IMR-90 (cell line): ENCODE data around the gene ZSWIM3. TPM values are rescaled to one million over a fixed set of nuclear protein-coding genes. Genes with fewer than 3 reads are reported as not detected.

ENCODE experiments used
- ATAC-seq: fragments of 200-7000 bp; cut with Tn5 transposase; 2 replicates; pipeline ENCODE4 v1.9.1; 2020; ENCODE audit warnings: low read depth, mild to moderate bottlenecking, moderate library complexity
- BruUV-seq: library from RNA; stranded (reverse); fragments of 400-500 nt; replicated peaks from 2 replicates; lab custom pipeline; 2021; lab: Mats Ljungman, UMichigan
- CTCF ChIA-PET: fragments of 300-600 bp; formaldehyde crosslinking; extraction: SDS; loops from one replicate; lab custom pipeline; 2021; ENCODE audit warnings: antibody characterized with exemption; lab: Yijun Ruan, JAX
- POLR2A ChIA-PET: fragments of 300-600 bp; sonication (Branson Sonifier 250); formaldehyde crosslinking; loops from one replicate; lab custom pipeline; 2022; ENCODE audit warnings: antibody characterized with exemption; ENCODE audit not compliant: unreplicated experiment; lab: Charles Lee
- DNase-seq: peaks from one replicate; pipeline ENCODE4 v3.0.0; 2013
- H2AFZ ChIP-seq: replicated peaks from 2 replicates; pipeline ENCODE3; 2013; ENCODE audit warnings: low read length, mild to moderate bottlenecking; ENCODE audit not compliant: poor library complexity
- H2AK5ac ChIP-seq: 2 replicates; pipeline ENCODE4 v1.6.1; 2013; ENCODE audit warnings: low read depth, low read length, inconsistent platforms
- H2AK9ac ChIP-seq: replicated peaks from 2 replicates; pipeline ENCODE3; 2013; ENCODE audit warnings: mild to moderate bottlenecking, low read depth, low read length, moderate library complexity; ENCODE audit not compliant: poor library complexity
- H2BK120ac ChIP-seq: 2 replicates; pipeline ENCODE4 v1.6.1; 2013; ENCODE audit warnings: low read depth, low read length, inconsistent platforms
- H2BK15ac ChIP-seq: 3 replicates; pipeline ENCODE4 v1.6.1; 2013; ENCODE audit warnings: low read depth, low read length, inconsistent platforms
- H2BK20ac ChIP-seq: 2 replicates; pipeline ENCODE4 v1.6.1; 2013; ENCODE audit warnings: low read depth, mild to moderate bottlenecking, inconsistent platforms, low read length, moderate library complexity
- H2BK5ac ChIP-seq: 2 replicates; pipeline ENCODE4 v1.6.1; 2013; ENCODE audit warnings: mild to moderate bottlenecking, low read depth, low read length, inconsistent platforms; ENCODE audit not compliant: poor library complexity, severe bottlenecking
- H3K14ac ChIP-seq: replicated peaks from 2 replicates; pipeline ENCODE4 v1.6.1; 2013; ENCODE audit warnings: low read depth, low read length, inconsistent platforms
- H3K18ac ChIP-seq: 2 replicates; pipeline ENCODE4 v1.6.1; 2013; ENCODE audit warnings: low read depth, low read length, control low read depth
- H3K23ac ChIP-seq: 2 replicates; pipeline ENCODE4 v1.6.1; 2013; ENCODE audit warnings: low read depth, low read length, inconsistent platforms
- H3K27ac ChIP-seq: 2 replicates; pipeline ENCODE4 v1.5.1; 2013; ENCODE audit warnings: mild to moderate bottlenecking, control low read depth, low read length; ENCODE audit not compliant: insufficient read depth
- H3K27me3 ChIP-seq: 2 replicates; pipeline ENCODE4 v1.6.1; 2013; ENCODE audit warnings: low read length; ENCODE audit not compliant: control insufficient read depth, insufficient read depth
- H3K36me3 ChIP-seq: 2 replicates; pipeline ENCODE4 v1.6.1; 2013; ENCODE audit warnings: low read length, mixed read lengths; ENCODE audit not compliant: control insufficient read depth, insufficient read depth
- H3K4ac ChIP-seq: 2 replicates; pipeline ENCODE4 v1.6.1; 2013; ENCODE audit warnings: low read depth, low read length, inconsistent platforms
- H3K4me1 ChIP-seq: 2 replicates; pipeline ENCODE4 v1.6.1; 2013; ENCODE audit warnings: low read length, mixed read lengths; ENCODE audit not compliant: control insufficient read depth, insufficient read depth
- H3K4me2 ChIP-seq: 2 replicates; pipeline ENCODE4 v1.6.1; 2013; ENCODE audit warnings: low read depth, mild to moderate bottlenecking, control low read depth, low read length, moderate library complexity
- H3K4me3 ChIP-seq: 2 replicates; pipeline ENCODE4 v1.5.1; 2013; ENCODE audit warnings: low read depth, mild to moderate bottlenecking, control low read depth, low read length, moderate library complexity; ENCODE audit not compliant: insufficient read depth
- H3K56ac ChIP-seq: 2 replicates; pipeline ENCODE4 v1.6.1; 2013; ENCODE audit warnings: low read length, inconsistent platforms; ENCODE audit not compliant: insufficient read depth; ENCODE audit errors: extremely low read depth
- H3K79me1 ChIP-seq, 2 experiments: 2 replicates each; pipeline ENCODE4 v1.6.1; 2013; ENCODE audit warnings: low read length in 2 of 2, inconsistent platforms in 1 of 2, low read depth in 1 of 2
- H3K9ac ChIP-seq: 2 replicates; pipeline ENCODE4 v1.6.1; 2013; ENCODE audit warnings: low read depth, low read length, control low read depth
- H3K9me1 ChIP-seq: 2 replicates; pipeline ENCODE4 v1.6.1; 2013; ENCODE audit warnings: low read length, inconsistent platforms; ENCODE audit not compliant: insufficient read depth
- H3K9me3 ChIP-seq: 2 replicates; pipeline ENCODE4 v1.6.1; 2013; ENCODE audit warnings: low read length; ENCODE audit not compliant: control insufficient read depth, insufficient read depth
- H4K20me1 ChIP-seq: 2 replicates; pipeline ENCODE4 v1.6.1; 2013; ENCODE audit warnings: low read length, inconsistent platforms; ENCODE audit not compliant: insufficient read depth
- H4K5ac ChIP-seq: 2 replicates; pipeline ENCODE4 v1.6.1; 2013; ENCODE audit warnings: mild to moderate bottlenecking, low read depth, low read length, control low read depth
- H4K8ac ChIP-seq, 2 experiments: 2 replicates each; pipeline ENCODE4 v1.6.1; 2013; ENCODE audit warnings: low read depth in 2 of 2, low read length in 2 of 2, control low read depth in 1 of 2, inconsistent platforms in 1 of 2
- H4K91ac ChIP-seq: 2 replicates; pipeline ENCODE4 v1.6.1; 2013; ENCODE audit warnings: low read depth, low read length, inconsistent platforms; ENCODE audit not compliant: insufficient read depth
- BHLHE40 ChIP-seq: fragments of 150-350 bp; IDR thresholded peaks from 2 replicates; pipeline ENCODE4 v1.6.1; 2016; ENCODE audit warnings: mild to moderate bottlenecking, low read depth, low read length
- CEBPB ChIP-seq: IDR thresholded peaks from 2 replicates; pipeline ENCODE4 v1.6.1; 2012; ENCODE audit warnings: low read depth, low read length, improper control_type of control experiment
- FOS ChIP-seq: fragments of 150-350 bp; IDR thresholded peaks from 2 replicates; pipeline ENCODE4 v1.6.1; 2016; ENCODE audit warnings: low read depth, low read length
- MAZ ChIP-seq: IDR thresholded peaks from 2 replicates; pipeline ENCODE4 v1.6.1; 2012; ENCODE audit warnings: low read depth, mild to moderate bottlenecking, low read length, improper control_type of control experiment, moderate library complexity, borderline replicate concordance
- MXI1 ChIP-seq: IDR thresholded peaks from 2 replicates; pipeline ENCODE4 v1.6.1; 2012; ENCODE audit warnings: low read depth, mild to moderate bottlenecking, low read length, moderate library complexity, borderline replicate concordance
- NFE2L2 ChIP-seq: fragments of 150-350 bp; IDR thresholded peaks from 2 replicates; pipeline ENCODE4 v1.6.1; 2016; ENCODE audit warnings: low read depth, mild to moderate bottlenecking, low read length
- POLR2A ChIP-seq: IDR thresholded peaks from 2 replicates; pipeline ENCODE4 v1.6.1; 2012; ENCODE audit warnings: mild to moderate bottlenecking, low read depth, low read length
- RAD21 ChIP-seq: IDR thresholded peaks from 2 replicates; pipeline ENCODE4 v1.6.1; 2012; ENCODE audit warnings: low read length, improper control_type of control experiment
- RCOR1 ChIP-seq: IDR thresholded peaks from 2 replicates; pipeline ENCODE4 v1.6.1; 2012; ENCODE audit warnings: mild to moderate bottlenecking, low read length, improper control_type of control experiment; ENCODE audit not compliant: insufficient replicate concordance
- RFX5 ChIP-seq: IDR thresholded peaks from 2 replicates; pipeline ENCODE4 v1.8.0; 2012; ENCODE audit warnings: low read depth, mild to moderate bottlenecking, low read length, moderate library complexity
- SMC3 ChIP-seq: fragments of 150-350 bp; IDR thresholded peaks from 2 replicates; pipeline ENCODE4 v1.6.1; 2016; ENCODE audit warnings: low read depth, mild to moderate bottlenecking, antibody characterized with exemption, low read length, moderate library complexity
- WGBS, 2 experiments: methylation state at CpG; one replicate each; pipeline versions ENCODE4 v1.1.5 to v1.1.7; 2013; ENCODE audit warnings: missing lambda C conversion rate in 2 of 2; ENCODE audit not compliant: insufficient read length in 1 of 2; ENCODE audit errors: extremely low coverage in 2 of 2; 5-methylcytosine and 5-hydroxymethylcytosine counted together
- dilution Hi-C: fragments of 300-500 bp; cut with HindIII; formaldehyde crosslinking; loops from one replicate; pipeline ENCODE4 v1.14.3; 2018; ENCODE audit warnings: low sequenced_read_pairs; ENCODE audit not compliant: unreplicated experiment
- in situ Hi-C: fragments of 300-500 bp; cut with MboI; formaldehyde crosslinking; loops from 3 replicates; pipeline ENCODE4 v1.14.3; 2019; ENCODE audit warnings: low sequenced_read_pairs, inconsistent platforms, mixed read lengths
- intact Hi-C: fragments of 100-400 bp; cut with micrococcal nuclease; formaldehyde crosslinking; loops from 2 replicates; pipeline ENCODE4 v1.10.0; 2022
- polyA plus RNA-seq, 3 experiments: library from polyadenylated mRNA; depleted of rRNA; stranded (reverse); fragments of >200 nt; gene quantifications; 2 replicates each; pipeline ENCODE4 v1.2.3, GENCODE V29; 2012; ENCODE audit warnings: low replicate concordance in 1 of 3
- total RNA-seq: library from RNA; depleted of rRNA; stranded (reverse); fragments of >200 nt; gene quantifications from 2 replicates; pipeline ENCODE4 v1.2.3, GENCODE V29; 2012
- TF ChIP-seq, protein P1 (sequence below): fragments of 150-350 bp; IDR thresholded peaks from 2 replicates; pipeline ENCODE4 v1.6.1; 2017; ENCODE audit warnings: mild to moderate bottlenecking, antibody characterized with exemption, low read length, low read depth
- TF ChIP-seq, protein P2 (sequence below): fragments of 150-350 bp; IDR thresholded peaks from 2 replicates; pipeline ENCODE4 v1.6.1; 2016; ENCODE audit warnings: low read depth, mild to moderate bottlenecking, low read length, moderate library complexity, borderline replicate concordance

Gene ZSWIM3
- total and polyA plus RNA-seq, 2 of the 4 experiments (the other 2 are of a cell fraction), result 3.3 to 8.6 TPM

DNA sequence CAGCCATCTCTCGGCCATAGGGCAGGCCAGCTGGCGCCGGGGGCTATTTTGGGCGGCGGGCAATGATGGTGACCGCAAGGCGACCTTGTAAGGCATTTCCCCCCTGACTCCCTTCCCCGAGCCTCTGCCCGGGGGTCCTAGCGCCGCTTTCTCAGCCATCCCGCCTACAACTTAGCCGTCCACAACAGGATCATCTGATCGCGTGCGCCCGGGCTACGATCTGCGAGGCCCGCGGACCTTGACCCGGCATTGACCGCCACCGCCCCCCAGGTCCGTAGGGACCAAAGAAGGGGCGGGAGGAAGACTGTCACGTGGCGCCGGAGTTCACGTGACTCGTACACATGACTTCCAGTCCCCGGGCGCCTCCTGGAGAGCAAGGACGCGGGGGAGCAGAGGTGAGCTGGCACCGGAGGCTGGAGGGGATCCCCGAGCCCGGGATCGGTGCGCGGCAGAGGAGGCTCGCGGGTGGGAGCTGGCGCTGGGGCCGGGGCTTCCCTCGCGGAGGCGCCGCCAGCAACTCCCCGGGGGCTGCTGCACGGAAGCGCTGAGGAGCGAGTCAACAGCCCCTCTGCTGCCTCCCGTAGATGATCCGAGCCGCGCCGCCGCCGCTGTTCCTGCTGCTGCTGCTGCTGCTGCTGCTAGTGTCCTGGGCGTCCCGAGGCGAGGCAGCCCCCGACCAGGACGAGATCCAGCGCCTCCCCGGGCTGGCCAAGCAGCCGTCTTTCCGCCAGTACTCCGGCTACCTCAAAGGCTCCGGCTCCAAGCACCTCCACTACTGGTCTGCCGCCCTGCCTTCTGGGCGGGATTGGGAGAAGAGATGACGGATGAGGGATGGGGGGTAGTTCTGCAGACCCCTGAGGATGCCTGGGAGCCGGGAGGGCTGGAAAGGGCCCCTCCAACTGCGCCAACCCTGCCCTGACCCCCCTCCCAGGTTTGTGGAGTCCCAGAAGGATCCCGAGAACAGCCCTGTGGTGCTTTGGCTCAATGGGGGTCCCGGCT lies 33.9 kb downstream of the ZSWIM3 start, which contains the start of the genes CTSA and NEURL2:
Gene CTSA, plus strand, starts transcription at position 351 of the 999 bp plus-strand sequence. Its CDS starts 234 bp downstream, at position 585.
Gene NEURL2, minus strand, starts transcription at position 224 of the 999 bp plus-strand sequence. Its CDS starts 217 bp downstream, at position 7.
- Histone ChIP-seq H3K4me1 (peaks cover 3% of the 10 kb centered on the region; the same call in 1 of the 2 replicates), H3K9ac (peak within 1 kb of the TSS; percentile 65), H4K20me1 (0 out of 2 replicates have a peak, but pooled peaks cover 8% of the 10 kb centered on the region), H3K9me1 (0 out of 2 replicates have a peak, but pooled peaks cover 2% of the 10 kb centered on the region), H3K4me3 (peak within 1 kb of the TSS; percentile 74), H3K18ac (peak within 1 kb of the TSS; percentile 42), H2AFZ (peak within 1 kb of the TSS; percentile 99), H3K36me3 (peaks cover 32% of the 10 kb centered on the region), H3K27ac (peak within 1 kb of the TSS; percentile 63), H4K5ac (peak within 1 kb of the TSS; percentile 29), H3K23ac (peak within 1 kb of the TSS; percentile 45; the same call in 1 of the 2 replicates), H4K91ac (peak within 1 kb of the TSS; percentile 70), H3K79me1 (peaks cover 14 to 62% of the 10 kb centered on the region in 2 experiments), H3K27me3 (no peaks in the 10 kb centered on the region), H2BK20ac (no peak within 1 kb of the TSS; the same call in 1 of the 2 replicates), H3K4ac (peak within 1 kb of the TSS; percentile 92), H2BK5ac (peak within 1 kb of the TSS; percentile 40), H2AK5ac (peak within 1 kb of the TSS; percentile 52; the same call in 1 of the 2 replicates), H3K14ac (peak within 1 kb of the TSS; percentile 75), H2BK120ac (peak within 1 kb of the TSS; percentile 54), H3K56ac (peak within 1 kb of the TSS; percentile 42; the same call in 1 of the 2 replicates), H4K8ac (peak within 1 kb of the TSS; percentile 61 to 90), H3K4me2 (peak within 1 kb of the TSS; percentile 83), H2BK15ac (peak within 1 kb of the TSS; percentile 15; the same call in 2 of the 3 replicates), H2AK9ac (peak within 1 kb of the TSS; percentile 88), H3K9me3 (no peaks in the 10 kb centered on the region)
- intact Hi-C loops, result loop anchor here (2.0 to 5.0 kb wide), 3 partner anchors 44 to 81 kb away; partner anchors contain the start of genes PCIF1 and ZNF335
- in situ Hi-C loops, result no loop called here
- BruUV-seq, result TSS peak; percentile 86
- ATAC-seq (peak; percentile 73), DNase-seq (peak; percentile 92)
- CTCF ChIA-PET, result interaction anchor here (0.6 to 1.7 kb wide), 6 partner anchors 14 to 912 kb away, joined by 3 to 6 read pairs (median 4); no protein-coding TSS in a partner anchor
- dilution Hi-C loops, result no loop called here
- 1% methylated on average over 41 of the region's 78 CpGs; no CpG with 5 or more reads in 1 of the 2 experiments for WGBS, 2 experiments
- POLR2A ChIA-PET, result interaction anchor here (0.6 to 1.2 kb wide), 2 partner anchors 8 to 33 kb away, joined by 5 to 8 read pairs; no protein-coding TSS in a partner anchor
- TF ChIP-seq, protein P1, sequence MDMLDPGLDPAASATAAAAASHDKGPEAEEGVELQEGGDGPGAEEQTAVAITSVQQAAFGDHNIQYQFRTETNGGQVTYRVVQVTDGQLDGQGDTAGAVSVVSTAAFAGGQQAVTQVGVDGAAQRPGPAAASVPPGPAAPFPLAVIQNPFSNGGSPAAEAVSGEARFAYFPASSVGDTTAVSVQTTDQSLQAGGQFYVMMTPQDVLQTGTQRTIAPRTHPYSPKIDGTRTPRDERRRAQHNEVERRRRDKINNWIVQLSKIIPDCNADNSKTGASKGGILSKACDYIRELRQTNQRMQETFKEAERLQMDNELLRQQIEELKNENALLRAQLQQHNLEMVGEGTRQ, result peak; percentile 100
- TF ChIP-seq CEBPB, result no peak
- no peak for TF ChIP-seq RCOR1
- peak; percentile 81 for TF ChIP-seq BHLHE40
- no peak for TF ChIP-seq SMC3
- TF ChIP-seq RAD21, result no peak
- no peak for TF ChIP-seq NFE2L2
- TF ChIP-seq POLR2A, result no peak; the same call in none of the 2 replicates
- peak; percentile 72; the same call in 1 of the 2 replicates for TF ChIP-seq MXI1
- TF ChIP-seq MAZ, result peak; percentile 74; the same call in 1 of the 2 replicates
- TF ChIP-seq, protein P2, sequence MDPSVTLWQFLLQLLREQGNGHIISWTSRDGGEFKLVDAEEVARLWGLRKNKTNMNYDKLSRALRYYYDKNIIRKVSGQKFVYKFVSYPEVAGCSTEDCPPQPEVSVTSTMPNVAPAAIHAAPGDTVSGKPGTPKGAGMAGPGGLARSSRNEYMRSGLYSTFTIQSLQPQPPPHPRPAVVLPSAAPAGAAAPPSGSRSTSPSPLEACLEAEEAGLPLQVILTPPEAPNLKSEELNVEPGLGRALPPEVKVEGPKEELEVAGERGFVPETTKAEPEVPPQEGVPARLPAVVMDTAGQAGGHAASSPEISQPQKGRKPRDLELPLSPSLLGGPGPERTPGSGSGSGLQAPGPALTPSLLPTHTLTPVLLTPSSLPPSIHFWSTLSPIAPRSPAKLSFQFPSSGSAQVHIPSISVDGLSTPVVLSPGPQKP, result no peak
- no peak for TF ChIP-seq RFX5
- peak; percentile 97 for TF ChIP-seq FOS
